B cell (primary cell): ENCODE measurements around the gene LRRC63. TPM values are rescaled to one million over a fixed set of nuclear protein-coding genes. Genes with fewer than 3 reads are reported as not detected.
A peak's percentile ranks its signal among the peaks of the same experiment; 100 is the strongest.

Experiments
- ATAC-seq: fragments of 200-7000 bp; cut with Tn5 transposase; one replicate; pipeline ENCODE4 v1.10.0; 2021; ENCODE audit warnings: low read depth, mild to moderate bottlenecking, moderate number of reproducible peaks, moderate library complexity
- CTCF ChIA-PET: fragments of 350-600 bp; sonication (Branson Sonifier 250); formaldehyde crosslinking; loops from one replicate; lab custom pipeline; 2021; ENCODE audit warnings: antibody characterized with exemption, inconsistent platforms; lab: Charles Lee
- POLR2A ChIA-PET: fragments of 350-600 bp; sonication (Branson Sonifier 250); formaldehyde crosslinking; loops from one replicate; lab custom pipeline; 2021; ENCODE audit warnings: antibody characterized with exemption; lab: Charles Lee
- DNase-seq: peaks from one replicate; pipeline ENCODE4 v3.0.0; 2013
- H2AFZ ChIP-seq: 2 replicates; pipeline ENCODE4 v1.6.1; 2012; ENCODE audit warnings: mild to moderate bottlenecking, low read depth, low read length; ENCODE audit not compliant: insufficient read depth, poor library complexity, severe bottlenecking
- H3K27ac ChIP-seq, 2 donors: 1 replicate in 1 of 2; 2 replicates in 1 of 2; pipeline ENCODE4 v1.5.1; 2012 to 2013; ENCODE audit warnings: low read length in 2 of 2, mild to moderate bottlenecking in 2 of 2, moderate library complexity in 1 of 2
- H3K27me3 ChIP-seq, 4 experiments: fragments of 200-600 bp in 1 of 4; sonication (generic) in 1 of 4; replicated peaks in 1 of 4; 1 replicate in 2 of 4; 2 replicates in 2 of 4; pipeline versions ENCODE4 v1.6.1 to v1.7.0; 2013 to 2016; ENCODE audit warnings: low read length in 3 of 4, mild to moderate bottlenecking in 2 of 4, mixed read lengths in 1 of 4, moderate library complexity in 1 of 4; ENCODE audit not compliant: insufficient read depth in 4 of 4, control insufficient read depth in 3 of 4; ENCODE audit errors: control extremely low read depth in 1 of 4
- H3K36me3 ChIP-seq, 2 experiments: replicated peaks in 1 of 2; 1 replicate in 1 of 2; 2 replicates in 1 of 2; pipeline versions ENCODE4 v1.6.1 to v1.7.1; 2013; ENCODE audit warnings: low read length in 1 of 2; ENCODE audit not compliant: insufficient read depth in 2 of 2, control insufficient read depth in 1 of 2; ENCODE audit errors: control extremely low read depth in 1 of 2, extremely low read depth in 1 of 2
- H3K4me1 ChIP-seq, 2 donors: fragments of 200-600 bp in 1 of 2; sonication (generic) in 1 of 2; 1 replicate in 1 of 2; 2 replicates in 1 of 2; pipeline versions ENCODE4 v1.5.1 to v1.6.1; 2013 to 2017; ENCODE audit warnings: low read length in 2 of 2; ENCODE audit not compliant: control insufficient read depth in 2 of 2, insufficient read depth in 2 of 2
- H3K4me2 ChIP-seq: replicated peaks from 2 replicates; pipeline ENCODE3; 2012; ENCODE audit warnings: mild to moderate bottlenecking, low read depth, low read length; ENCODE audit not compliant: poor library complexity, severe bottlenecking
- H3K4me3 ChIP-seq, 5 experiments: fragments of 200-600 bp in 1 of 5; sonication (generic) in 1 of 5; 1 replicate in 3 of 5; 2 replicates in 2 of 5; pipeline versions ENCODE4 v1.5.1 to v1.7.0; 2011 to 2016; ENCODE audit warnings: low read length in 4 of 5, mild to moderate bottlenecking in 4 of 5, low read depth in 2 of 5, control low read depth in 1 of 5, moderate library complexity in 1 of 5; ENCODE audit not compliant: insufficient read depth in 1 of 5; ENCODE audit errors: control extremely low read depth in 1 of 5, extremely low read depth in 1 of 5
- H3K79me2 ChIP-seq: fragments of 200-600 bp; sonication (generic); one replicate; pipeline ENCODE4 v1.6.0; 2016; ENCODE audit warnings: low read length; ENCODE audit not compliant: control insufficient read depth, insufficient read depth
- H3K9ac ChIP-seq: fragments of 200-600 bp; sonication (generic); 2 replicates; pipeline ENCODE4 v1.6.1; 2017; ENCODE audit warnings: mild to moderate bottlenecking, low read length, moderate library complexity
- H3K9me3 ChIP-seq, 3 donors: one replicate each; pipeline versions ENCODE4 v1.6.1 to v1.7.1; 2013; ENCODE audit warnings: low read length in 2 of 3; ENCODE audit not compliant: control insufficient read depth in 2 of 3, insufficient read depth in 1 of 3; ENCODE audit errors: control extremely low read depth in 1 of 3
- H4K20me1 ChIP-seq: 2 replicates; pipeline ENCODE4 v1.6.0; 2012; ENCODE audit warnings: mild to moderate bottlenecking, low read length; ENCODE audit not compliant: insufficient read depth, control insufficient read depth, poor library complexity, severe bottlenecking
- H3K27ac Mint-ChIP-seq: one replicate; pipeline ENCODE4 v1.8.0; 2021; ENCODE audit warnings: mixed read lengths
- H3K27me3 Mint-ChIP-seq: one replicate; pipeline ENCODE4 v1.8.0; 2021; ENCODE audit warnings: mixed read lengths
- H3K4me1 Mint-ChIP-seq: one replicate; pipeline ENCODE4 v1.8.0; 2021; ENCODE audit warnings: mixed read lengths
- H3K4me3 Mint-ChIP-seq: one replicate; pipeline ENCODE4 v1.8.0; 2021; ENCODE audit warnings: mixed read lengths
- H3K9me3 Mint-ChIP-seq: one replicate; pipeline ENCODE4 v1.8.0; 2022; ENCODE audit warnings: mixed read lengths; ENCODE audit not compliant: insufficient read depth
- EZH2 ChIP-seq: IDR thresholded peaks from 2 replicates; pipeline ENCODE4 v1.6.1; 2012; ENCODE audit warnings: borderline replicate concordance, low read depth, mild to moderate bottlenecking, moderate library complexity, low read length; ENCODE audit not compliant: insufficient read depth, poor library complexity, severe bottlenecking
- WGBS: methylation state at CpG from one replicate; pipeline ENCODE4 v1.1.5; 2013; ENCODE audit warnings: missing lambda C conversion rate; ENCODE audit not compliant: insufficient coverage; 5-methylcytosine and 5-hydroxymethylcytosine counted together
- intact Hi-C: fragments of 100-400 bp; cut with micrococcal nuclease; formaldehyde crosslinking; loops from one replicate; pipeline ENCODE4 v1.10.0; 2022
- polyA plus RNA-seq: library from polyadenylated mRNA; depleted of rRNA; stranded (reverse); fragments of >200 nt; gene quantifications from 2 replicates; pipeline ENCODE4 v1.2.3, GENCODE V29; 2012
- total RNA-seq, 2 donors: library from RNA; stranded (reverse); fragments of 120-200 nt in 1 of 2; gene quantifications; 1 replicate in 1 of 2; 2 replicates in 1 of 2; pipeline versions ENCODE4 v1.2.3 to v1.2.4, GENCODE V29; 2013 to 2022
- TF ChIP-seq, protein P1 (sequence below): fragments of 200-600 bp; IDR thresholded peaks from one replicate; pipeline ENCODE4 v1.8.0; 2022; ENCODE audit warnings: antibody characterized with exemption, mild to moderate bottlenecking

The LRRC63 gene
- total and polyA plus RNA-seq, 2 donors (not counting 1 experiment from before 2014, with no cell fraction given) = 0.06 to 0.25 TPM

DNA sequence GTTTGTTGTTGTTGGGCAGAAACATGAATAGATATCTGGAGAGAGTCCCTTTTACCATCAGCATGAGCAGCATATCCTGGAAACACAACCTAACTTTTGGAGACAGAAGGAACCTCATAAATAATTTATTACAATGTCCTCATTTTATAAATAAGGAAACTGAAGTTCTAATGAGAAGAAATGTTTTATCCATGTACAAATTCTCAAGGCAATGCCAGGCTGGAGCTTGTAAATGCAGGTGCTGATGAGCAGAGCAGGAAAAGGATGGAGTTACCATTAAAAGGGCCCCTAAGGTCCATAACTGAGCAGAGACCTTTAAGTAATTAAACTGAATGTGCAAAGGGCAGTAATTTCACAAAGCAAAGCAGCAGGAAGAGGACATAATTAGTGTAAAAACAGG lies 47.1 kb upstream of the LRRC63 start:
- ChIA-PET CTCF (interaction anchor here (1.2 to 2.1 kb wide), 3 partner anchors 16 to 357 kb away, joined by 3 to 5 read pairs (median 5); no protein-coding TSS in a partner anchor), POLR2A (interaction anchor here (0.8 kb wide), 1 partner anchor 12 kb away, joined by 3 read pairs; no protein-coding TSS in a partner anchor)
- Histone ChIP-seq H4K20me1 (peaks cover 70% of the 10 kb centered on the region), H3K79me2 (peaks cover 96% of the 10 kb centered on the region), H3K27ac (peak overlapping the region in 1 of 2 donors; percentile 65), H3K9me3 (peaks cover 0 to 8% (median 0%) of the 10 kb centered on the region in 3 donors), H3K36me3 (peaks cover 4 to 15% of the 10 kb centered on the region in 2 experiments), H3K4me1 (peaks cover 78 to 82% of the 10 kb centered on the region in 2 donors), H3K4me2 (peak overlapping the region; percentile 48), H3K9ac (no peak overlapping the region), H3K4me3 (no peak overlapping the region), H2AFZ (no peak overlapping the region), H3K27me3 (no peaks in the 10 kb centered on the region)
- TF ChIP-seq, protein P1, sequence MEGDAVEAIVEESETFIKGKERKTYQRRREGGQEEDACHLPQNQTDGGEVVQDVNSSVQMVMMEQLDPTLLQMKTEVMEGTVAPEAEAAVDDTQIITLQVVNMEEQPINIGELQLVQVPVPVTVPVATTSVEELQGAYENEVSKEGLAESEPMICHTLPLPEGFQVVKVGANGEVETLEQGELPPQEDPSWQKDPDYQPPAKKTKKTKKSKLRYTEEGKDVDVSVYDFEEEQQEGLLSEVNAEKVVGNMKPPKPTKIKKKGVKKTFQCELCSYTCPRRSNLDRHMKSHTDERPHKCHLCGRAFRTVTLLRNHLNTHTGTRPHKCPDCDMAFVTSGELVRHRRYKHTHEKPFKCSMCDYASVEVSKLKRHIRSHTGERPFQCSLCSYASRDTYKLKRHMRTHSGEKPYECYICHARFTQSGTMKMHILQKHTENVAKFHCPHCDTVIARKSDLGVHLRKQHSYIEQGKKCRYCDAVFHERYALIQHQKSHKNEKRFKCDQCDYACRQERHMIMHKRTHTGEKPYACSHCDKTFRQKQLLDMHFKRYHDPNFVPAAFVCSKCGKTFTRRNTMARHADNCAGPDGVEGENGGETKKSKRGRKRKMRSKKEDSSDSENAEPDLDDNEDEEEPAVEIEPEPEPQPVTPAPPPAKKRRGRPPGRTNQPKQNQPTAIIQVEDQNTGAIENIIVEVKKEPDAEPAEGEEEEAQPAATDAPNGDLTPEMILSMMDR = no peak
- Mint-ChIP-seq H3K4me1 (peaks cover 81% of the 10 kb centered on the region), H3K4me3 (peak overlapping the region; percentile 60), H3K27me3 (no peaks in the 10 kb centered on the region), H3K9me3 (no peaks in the 10 kb centered on the region), H3K27ac (peak overlapping the region; percentile 38)
- intact Hi-C loops = loop anchor here (1.0 to 5.0 kb wide), 2 partner anchors 20 to 37 kb away; no protein-coding TSS in a partner anchor
- no peak for DNase-seq
- ATAC-seq = no peak

DNA sequence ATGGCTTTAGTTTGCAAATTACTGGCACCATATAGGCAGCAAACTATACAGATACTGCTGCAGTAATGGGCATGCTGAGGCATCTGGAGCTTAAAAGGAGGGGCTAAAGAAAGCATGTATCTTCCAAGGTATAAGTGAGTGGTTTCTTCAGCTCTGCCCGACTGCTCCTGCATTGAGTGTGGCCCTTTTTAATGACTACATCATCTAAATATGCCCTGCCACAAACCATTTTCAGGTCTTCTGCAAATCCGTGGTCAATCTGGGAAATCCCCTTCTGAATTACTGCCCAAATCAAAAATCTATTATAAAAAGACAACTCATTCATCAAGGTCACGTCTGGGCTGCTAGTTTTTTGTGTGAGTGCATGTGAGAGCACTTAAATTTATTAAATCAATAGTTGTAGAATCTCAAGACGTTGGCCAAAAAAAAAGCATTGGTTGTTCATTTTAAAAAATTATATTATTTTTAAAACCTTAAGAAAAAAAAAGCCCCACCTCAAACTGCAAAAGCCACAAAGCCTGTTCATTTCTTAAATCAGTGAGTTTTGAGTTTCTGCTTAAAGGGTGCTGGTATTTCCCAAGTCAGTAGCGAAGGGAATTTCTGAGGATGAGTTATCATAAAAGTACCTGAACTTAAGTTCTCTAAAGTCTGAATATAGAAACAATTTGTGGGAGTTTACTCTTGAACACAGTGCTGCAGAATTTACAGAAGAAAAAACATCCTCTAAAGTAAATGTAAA lies 46.1 kb upstream of the LRRC63 start:
- WGBS = no CpG with 5 or more reads among the region's 5 CpGs
- peaks cover 78 to 82% of the 10 kb centered on the region in 2 donors for H3K4me1 ChIP-seq
- ATAC-seq = peak; percentile 75
- TF ChIP-seq, protein P1 = no peak
- TF ChIP-seq EZH2 = no peak
- peak overlapping the region; percentile 67 for H3K4me3 Mint-ChIP-seq
- intact Hi-C loops = loop anchor here (1.0 kb wide), 1 partner anchor 19 kb away; no protein-coding TSS in a partner anchor
- H3K27me3 ChIP-seq = no peaks in the 10 kb centered on the region
- H3K36me3 ChIP-seq = peaks cover 4 to 15% of the 10 kb centered on the region in 2 experiments
- H3K27me3 Mint-ChIP-seq = no peaks in the 10 kb centered on the region
- ChIA-PET CTCF (interaction anchor here (0.6 to 4.9 kb wide), 7 partner anchors 11 to 358 kb away, joined by 3 to 26 read pairs (median 5); partner anchors contain the start of gene LCP1), POLR2A (interaction anchor here (0.8 kb wide), 1 partner anchor 11 kb away, joined by 3 read pairs; no protein-coding TSS in a partner anchor)
- DNase-seq = peak; percentile 66
- H3K4me1 Mint-ChIP-seq = peaks cover 81% of the 10 kb centered on the region
- H2AFZ ChIP-seq = no peak overlapping the region
- H3K4me3 ChIP-seq = no peak overlapping the region
- peak overlapping the region in 1 of 2 donors; percentile 91 for H3K27ac ChIP-seq
- H3K9me3 Mint-ChIP-seq = no peaks in the 10 kb centered on the region
- H3K9ac ChIP-seq = no peak overlapping the region
- H3K9me3 ChIP-seq = peaks cover 0 to 8% (median 0%) of the 10 kb centered on the region in 3 donors
- peak overlapping the region; percentile 79 for H3K27ac Mint-ChIP-seq
- H3K79me2 ChIP-seq = peaks cover 96% of the 10 kb centered on the region
- H4K20me1 ChIP-seq = peaks cover 70% of the 10 kb centered on the region
- H3K4me2 ChIP-seq = peak overlapping the region; percentile 48
